ENCODE data around the gene ACACA. TPM values are rescaled to one million over a fixed set of nuclear protein-coding genes. Genes with fewer than 3 reads are reported as not detected.

Gene ACACA
- total and polyA plus RNA-seq, 12 donors = 18.2 to 112 (median 70.4) TPM

GRCh38 chr17:37118366-37119137 lies 288.1 kb downstream of the ACACA start:
- peaks cover 0 to 6% of the 10 kb centered on the region in 2 donors for H3K36me3 ChIP-seq (replicated peaks in 1 of 2)
- no peaks in the 10 kb centered on the region for H3K27me3 ChIP-seq
- no peaks in the 10 kb centered on the region for H3K9me3 ChIP-seq (replicated peaks in 1 of 3)
- H3K4me3 ChIP-seq = no peak overlapping the region
- H3K4me1 ChIP-seq (replicated peaks in 1 of 2) = peaks cover 10 to 12% of the 10 kb centered on the region in 2 donors
- peak overlapping the region in 2 of 5 donors; percentile 1 to 46 for H3K27ac ChIP-seq
- intact Hi-C loops (cut with DNase I) = no loop called here
- TF ChIP-seq POLR2A (IDR thresholded peaks at IDR 0.05) = no peak
- TF ChIP-seq CTCF (IDR thresholded peaks at IDR 0.05) = no peak
- WGBS, 4 donors = 38 to 56% (median 44%) methylated on average over 3 of the region's 3 CpGs
- peak in 4 of 7 donors; percentile 27 to 46 (median 40) for DNase-seq

GRCh38 chr17:37117373-37118142 lies 289.1 kb downstream of the ACACA start:
- peaks cover 0 to 6% of the 10 kb centered on the region in 2 donors for H3K36me3 ChIP-seq (replicated peaks in 1 of 2)
- TF ChIP-seq POLR2A (IDR thresholded peaks at IDR 0.05) (no peak), CTCF (IDR thresholded peaks at IDR 0.05) (no peak)

GRCh38 chr17:37116671-37117185 lies 289.9 kb downstream of the ACACA start:
- H3K27me3 ChIP-seq = no peaks in the 10 kb centered on the region
- no peak overlapping the region for H3K4me3 ChIP-seq
- H3K9me3 ChIP-seq (replicated peaks in 1 of 3) = no peaks in the 10 kb centered on the region
- 83 to 88% (median 83%) methylated on average over 7 of the region's 7 CpGs for WGBS, 4 donors
- no peak overlapping the region for H3K27ac ChIP-seq
- no peak for DNase-seq
- H3K4me1 ChIP-seq (replicated peaks in 1 of 2) = peaks cover 10 to 12% of the 10 kb centered on the region in 2 donors
- intact Hi-C loops (cut with DNase I) = no loop called here
- TF ChIP-seq CTCF (IDR thresholded peaks at IDR 0.05) = no peak
- peaks cover 0 to 14% of the 10 kb centered on the region in 2 donors for H3K36me3 ChIP-seq (replicated peaks in 1 of 2)

More at GRCh38 chr17:37117373-37118142, 289.1 kb downstream of the ACACA start:
- Histone ChIP-seq H3K27me3 (no peaks in the 10 kb centered on the region), H3K4me1 (replicated peaks in 1 of 2) (peaks cover 10 to 12% of the 10 kb centered on the region in 2 donors), H3K9me3 (replicated peaks in 1 of 3) (no peaks in the 10 kb centered on the region), H3K27ac (peak overlapping the region in 2 of 5 donors; percentile 1 to 46), H3K4me3 (no peak overlapping the region)
- intact Hi-C loops (cut with DNase I) = no loop called here
- WGBS, 4 donors = 78 to 87% (median 81%) methylated on average over 7 of the region's 7 CpGs
- no peak for DNase-seq

GRCh38 chr17:37111329-37111728 lies 295.3 kb downstream of the ACACA start:
- Histone ChIP-seq H3K36me3 (replicated peaks in 1 of 2) (peaks cover 0 to 21% of the 10 kb centered on the region in 2 donors), H3K9me3 (replicated peaks in 1 of 3) (no peaks in the 10 kb centered on the region), H3K4me3 (no peak overlapping the region), H3K4me1 (replicated peaks in 1 of 2) (peaks cover 5 to 13% of the 10 kb centered on the region in 2 donors), H3K27me3 (no peaks in the 10 kb centered on the region), H3K27ac (no peak overlapping the region)
- intact Hi-C loops (cut with DNase I) = no loop called here
- TF ChIP-seq CTCF (IDR thresholded peaks at IDR 0.05) = no peak
- TF ChIP-seq POLR2A (IDR thresholded peaks at IDR 0.05) = no peak
- DNase-seq = no peak
- 90 to 94% (median 92%) methylated on average over 4 of the region's 4 CpGs for WGBS, 4 donors

Measured in adrenal gland (tissue), 12 donors.